PFSK-1 (cell line): ENCODE data around the gene KIAA1755.

Experiments
- FOXP2 ChIP-seq: optimal IDR thresholded peaks from 2 replicates; pipeline ENCODE3; 2011; ENCODE audit warnings: borderline replicate concordance, control low read depth, inconsistent platforms; ENCODE audit not compliant: insufficient read depth; ENCODE audit errors: extremely low read length, extremely low read depth
- POLR2AphosphoS5 ChIP-seq: IDR thresholded peaks from 2 replicates; pipeline ENCODE4 v1.6.1; 2012; ENCODE audit warnings: low read depth, mild to moderate bottlenecking, control low read depth, low read length, moderate library complexity
- SIN3A ChIP-seq: IDR thresholded peaks from 2 replicates; pipeline ENCODE4 v1.6.1; 2012; ENCODE audit warnings: mild to moderate bottlenecking, low read length, moderate library complexity, borderline replicate concordance; ENCODE audit not compliant: insufficient read depth
- TAF1 ChIP-seq: IDR thresholded peaks from 2 replicates; pipeline ENCODE4 v1.6.1; 2012; ENCODE audit warnings: low read length, control low read depth, borderline replicate concordance; ENCODE audit not compliant: insufficient read depth
- TF ChIP-seq, protein P1 (sequence below), 2 experiments: IDR thresholded peaks; 2 replicates each; pipeline versions ENCODE4 v1.6.1 to v1.8.0; 2011 to 2012; ENCODE audit warnings: low read depth in 2 of 2, low read length in 2 of 2, control low read depth in 1 of 2, inconsistent platforms in 1 of 2, mild to moderate bottlenecking in 1 of 2, moderate library complexity in 1 of 2; ENCODE audit not compliant: insufficient read depth in 1 of 2

DNA sequence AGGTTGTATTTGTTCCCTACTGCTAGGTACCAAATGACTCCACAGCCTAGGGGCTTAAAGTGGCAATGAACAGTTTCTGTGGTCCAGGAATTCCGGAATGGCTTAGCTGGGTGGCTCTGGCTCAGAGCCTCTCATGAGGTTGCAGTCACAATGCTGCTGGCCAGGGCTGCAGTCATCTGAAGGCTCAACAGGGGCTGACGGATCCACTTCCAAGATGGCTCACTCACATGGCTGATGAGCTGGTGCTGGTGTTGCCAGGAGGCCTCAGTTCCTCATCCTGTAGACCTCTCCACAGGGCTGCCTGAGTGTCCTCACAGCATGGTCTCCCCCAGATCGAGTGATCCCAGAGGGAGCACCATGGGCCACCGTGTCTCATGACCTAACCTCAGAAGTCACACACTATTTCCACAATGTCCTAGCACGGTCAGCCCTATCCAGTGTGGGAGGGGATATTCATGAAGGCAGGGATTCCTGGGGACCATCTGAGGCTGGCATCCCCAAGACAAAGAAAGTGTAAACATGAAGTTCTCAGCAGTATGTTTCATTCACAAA lies 24.4 kb upstream of the KIAA1755 start:
- TF ChIP-seq SIN3A (0 out of 2 replicates have a peak, but pooled peaks have one; percentile 10), TAF1 (no peak), FOXP2 (no peak), POLR2AphosphoS5 (0 out of 2 replicates have a peak, but pooled peaks have one; percentile 48)
- TF ChIP-seq, protein P1, sequence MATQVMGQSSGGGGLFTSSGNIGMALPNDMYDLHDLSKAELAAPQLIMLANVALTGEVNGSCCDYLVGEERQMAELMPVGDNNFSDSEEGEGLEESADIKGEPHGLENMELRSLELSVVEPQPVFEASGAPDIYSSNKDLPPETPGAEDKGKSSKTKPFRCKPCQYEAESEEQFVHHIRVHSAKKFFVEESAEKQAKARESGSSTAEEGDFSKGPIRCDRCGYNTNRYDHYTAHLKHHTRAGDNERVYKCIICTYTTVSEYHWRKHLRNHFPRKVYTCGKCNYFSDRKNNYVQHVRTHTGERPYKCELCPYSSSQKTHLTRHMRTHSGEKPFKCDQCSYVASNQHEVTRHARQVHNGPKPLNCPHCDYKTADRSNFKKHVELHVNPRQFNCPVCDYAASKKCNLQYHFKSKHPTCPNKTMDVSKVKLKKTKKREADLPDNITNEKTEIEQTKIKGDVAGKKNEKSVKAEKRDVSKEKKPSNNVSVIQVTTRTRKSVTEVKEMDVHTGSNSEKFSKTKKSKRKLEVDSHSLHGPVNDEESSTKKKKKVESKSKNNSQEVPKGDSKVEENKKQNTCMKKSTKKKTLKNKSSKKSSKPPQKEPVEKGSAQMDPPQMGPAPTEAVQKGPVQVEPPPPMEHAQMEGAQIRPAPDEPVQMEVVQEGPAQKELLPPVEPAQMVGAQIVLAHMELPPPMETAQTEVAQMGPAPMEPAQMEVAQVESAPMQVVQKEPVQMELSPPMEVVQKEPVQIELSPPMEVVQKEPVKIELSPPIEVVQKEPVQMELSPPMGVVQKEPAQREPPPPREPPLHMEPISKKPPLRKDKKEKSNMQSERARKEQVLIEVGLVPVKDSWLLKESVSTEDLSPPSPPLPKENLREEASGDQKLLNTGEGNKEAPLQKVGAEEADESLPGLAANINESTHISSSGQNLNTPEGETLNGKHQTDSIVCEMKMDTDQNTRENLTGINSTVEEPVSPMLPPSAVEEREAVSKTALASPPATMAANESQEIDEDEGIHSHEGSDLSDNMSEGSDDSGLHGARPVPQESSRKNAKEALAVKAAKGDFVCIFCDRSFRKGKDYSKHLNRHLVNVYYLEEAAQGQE (IDR thresholded peaks at IDR 0.05; ENCODE audit: insufficient read depth in 1 of 2, low read depth in 2 of 2, low read length in 2 of 2) = no peak
